ENCODE results near the gene CUL3.
"Not testable (repeated sequence)": the region's sequence is repeated elsewhere in the genome, so short reads cannot be mapped to it uniquely, and the experiment has no call there.

Gene CUL3

DNA sequence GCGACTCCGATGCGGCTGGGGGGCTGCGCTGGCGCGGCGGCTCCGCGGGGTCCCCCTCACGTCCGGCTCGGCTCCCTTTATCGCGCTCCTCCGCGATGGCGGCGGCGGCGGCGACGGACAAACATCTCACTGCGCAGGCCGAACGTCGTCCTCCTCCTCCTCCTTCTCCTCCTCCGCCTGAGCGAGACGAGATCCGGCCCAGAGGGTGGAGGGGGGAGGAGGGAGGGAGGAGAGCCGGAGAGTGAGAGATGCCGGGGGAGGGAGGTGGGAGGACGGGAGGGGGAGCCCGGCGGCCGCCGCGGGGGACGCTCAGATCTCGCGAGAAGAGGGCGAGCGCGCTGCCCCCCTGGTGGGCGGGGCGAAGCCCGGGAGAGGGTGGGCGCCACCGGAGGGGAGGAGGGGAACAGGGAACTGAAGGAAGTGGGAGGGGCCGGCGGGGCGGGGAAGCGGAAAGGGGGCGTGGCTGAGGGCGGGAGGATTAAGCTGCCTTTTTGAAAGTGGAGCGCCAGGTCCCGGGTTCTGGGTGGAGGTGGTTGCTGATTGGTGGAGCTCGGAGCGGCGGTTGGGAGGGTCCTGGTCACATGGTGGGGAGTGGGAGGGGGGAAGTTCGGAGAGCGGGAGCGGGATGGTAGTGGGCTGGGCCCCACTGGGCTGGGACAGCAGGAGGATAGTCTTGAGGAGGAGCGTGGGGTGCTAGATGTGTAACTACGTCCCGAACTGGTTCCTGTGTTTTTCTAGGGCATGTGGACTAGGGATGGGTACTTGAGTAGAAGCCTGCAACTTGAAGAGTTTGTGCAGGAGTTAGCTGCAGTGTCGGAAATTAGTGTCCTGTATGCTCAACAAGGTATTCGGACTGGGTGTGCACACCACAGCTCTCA is at the start of gene CUL3:
CUL3 (minus strand) TSS at position 153 of the 878 bp plus-strand sequence. CDS start 354 bp downstream, outside the sequence.
- peak; percentile 99 for DNase-seq (ENCODE audit: low read depth)

DNA sequence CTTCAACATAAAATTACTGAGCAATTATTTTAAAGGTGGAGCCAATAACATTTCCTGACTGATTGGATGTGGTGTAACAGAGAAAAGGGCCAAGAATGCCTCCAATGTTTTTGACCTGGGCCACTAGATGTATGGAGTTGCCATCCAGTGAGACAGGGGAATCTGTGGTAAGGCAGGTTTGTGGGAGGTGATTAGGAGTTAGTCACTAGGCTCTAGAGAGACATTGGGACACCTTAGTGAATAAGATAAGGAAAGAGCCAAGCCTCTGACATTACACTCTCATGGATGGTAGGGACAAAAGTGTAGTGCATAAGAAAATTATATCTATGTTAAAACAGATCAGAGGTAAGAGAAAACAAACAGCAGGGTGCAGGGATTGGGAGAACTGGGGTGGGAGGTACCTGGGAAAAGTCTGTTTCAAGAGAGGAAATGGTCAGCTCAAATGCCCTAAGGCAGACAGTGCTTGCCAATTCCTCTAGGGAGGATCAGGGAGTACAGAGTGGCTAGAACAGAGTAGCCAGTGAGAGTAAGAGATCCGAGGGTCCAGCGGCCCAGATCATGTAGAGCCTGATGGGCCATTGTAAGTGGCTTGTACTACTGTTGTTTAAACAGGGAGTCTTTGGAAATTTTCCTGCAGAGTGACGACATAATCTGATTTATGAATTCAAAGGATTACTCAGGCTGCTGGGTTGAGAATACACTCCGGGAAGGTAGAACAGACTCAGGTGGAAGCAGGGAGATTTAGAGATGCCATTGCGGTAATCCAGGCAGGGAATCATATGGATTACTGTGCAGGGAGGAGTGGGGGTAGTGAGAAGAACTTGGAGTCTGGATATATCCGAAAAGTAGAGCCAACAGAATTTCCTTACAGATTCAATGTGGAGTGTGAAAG is 45.7 kb upstream of the CUL3 start:
- no peak for DNase-seq (ENCODE audit: low read depth)

DNA sequence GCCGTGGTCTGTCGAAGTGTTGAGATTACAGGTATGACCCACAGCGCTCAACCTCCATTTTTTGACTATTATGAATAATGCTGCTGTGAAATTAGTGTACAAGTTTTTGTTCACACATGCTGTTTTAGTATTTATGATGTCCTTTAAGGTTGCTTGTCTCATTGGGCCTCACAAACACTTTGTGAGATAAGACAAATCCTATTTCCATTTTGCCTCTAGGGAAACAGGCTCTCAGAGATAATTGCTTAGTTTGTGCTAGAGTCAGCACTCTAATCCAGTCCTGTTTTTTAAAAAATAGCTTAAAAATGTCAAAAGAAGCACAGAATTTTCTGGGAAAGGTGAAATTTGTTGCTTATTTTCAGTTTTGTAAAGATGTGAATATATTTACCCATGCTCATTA is 43.3 kb upstream of the CUL3 start:
- no peak for DNase-seq (ENCODE audit: low read depth)

DNA sequence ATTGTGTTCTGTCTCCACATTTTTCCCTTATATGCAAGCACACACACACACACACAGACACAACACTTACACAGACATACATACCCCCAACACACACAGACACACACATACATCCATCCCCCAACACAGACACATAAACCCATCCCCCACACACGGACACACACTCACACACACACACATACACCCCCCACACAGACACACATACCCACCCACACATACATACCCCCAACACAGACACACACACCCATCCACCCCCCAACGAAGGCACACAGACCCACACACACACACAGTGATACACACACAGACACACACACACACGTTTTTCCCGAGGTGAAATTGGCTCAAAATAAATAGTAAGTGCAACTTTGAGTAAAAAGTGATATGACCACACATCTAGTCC is 41.6 kb upstream of the CUL3 start:
- DNase-seq (ENCODE audit: low read depth), result no peak

DNA sequence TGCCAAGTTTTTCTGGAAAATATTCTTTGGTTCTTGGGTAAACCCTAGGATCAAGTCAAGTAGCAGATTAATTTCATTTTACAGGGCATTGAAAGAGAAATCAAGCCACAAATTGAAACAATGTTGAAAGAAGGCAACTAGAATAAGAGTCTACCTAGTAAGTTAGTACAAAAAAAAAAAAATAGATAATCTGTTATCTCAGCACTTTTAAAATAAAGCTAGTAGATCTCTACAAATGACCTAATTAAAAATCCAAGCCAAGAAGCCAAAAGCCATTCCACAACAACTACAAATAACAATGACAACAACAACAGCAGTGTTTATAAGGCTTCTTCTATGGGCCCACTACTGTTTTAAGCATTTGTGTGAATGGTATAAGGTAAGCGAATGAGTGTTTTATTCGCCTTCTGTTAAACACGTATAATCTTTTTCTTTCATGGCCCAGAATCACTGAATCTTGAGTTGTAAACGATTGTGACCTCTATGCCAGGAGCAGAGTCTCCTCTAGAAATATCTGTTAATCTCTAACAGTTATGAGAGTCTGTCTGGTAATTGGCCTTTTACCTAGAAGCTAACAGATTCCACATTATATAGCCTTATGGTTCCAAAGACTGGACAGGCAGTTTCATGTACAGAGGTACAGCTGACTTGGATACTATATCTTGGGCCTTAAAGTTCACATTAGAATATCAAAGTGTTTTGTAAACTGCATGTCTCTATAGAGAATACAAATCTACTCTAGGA is 28.6 kb upstream of the CUL3 start:
- no peak for DNase-seq (ENCODE audit: low read depth)

DNA sequence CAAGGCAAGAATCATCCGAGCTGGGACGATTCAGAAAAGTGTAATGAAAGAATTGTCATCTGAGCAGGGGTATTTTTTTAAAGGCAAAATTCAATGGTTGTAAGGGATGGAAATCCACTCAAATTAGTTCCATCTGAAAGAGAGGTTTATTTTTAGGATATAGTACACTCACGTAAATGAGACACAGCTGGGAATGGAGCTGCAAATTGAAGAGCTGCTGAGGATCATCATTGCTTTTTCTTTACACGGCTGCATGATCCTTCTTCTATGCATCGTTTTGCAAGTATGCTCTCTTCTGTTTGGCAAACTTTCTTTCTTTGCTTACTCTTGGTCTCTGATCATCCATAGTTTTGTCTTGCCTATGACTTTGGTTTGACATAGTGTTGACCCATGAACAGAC is 27.4 kb upstream of the CUL3 start:
- no peak for DNase-seq (ENCODE audit: low read depth)

DNA sequence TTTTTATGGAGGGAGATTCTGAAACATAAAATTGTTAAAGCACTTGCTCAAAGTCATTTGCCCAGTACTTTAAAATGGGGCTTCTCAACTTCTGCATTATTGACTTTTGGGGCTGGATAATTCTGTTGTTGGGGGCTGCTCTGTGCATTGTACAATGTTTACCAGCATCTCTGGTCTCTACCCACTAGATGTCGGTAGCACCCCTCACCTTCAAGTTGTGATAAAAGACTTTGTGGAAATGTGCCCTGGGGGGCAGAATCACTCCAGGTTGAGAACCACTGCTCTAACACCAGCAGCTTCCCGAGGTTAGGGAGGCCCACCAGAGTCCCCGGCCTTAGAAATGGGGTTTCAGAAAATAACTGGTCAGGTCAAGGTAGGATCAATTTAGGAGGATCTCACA is 26.8 kb upstream of the CUL3 start:
- no peak for DNase-seq (ENCODE audit: low read depth)

DNA sequence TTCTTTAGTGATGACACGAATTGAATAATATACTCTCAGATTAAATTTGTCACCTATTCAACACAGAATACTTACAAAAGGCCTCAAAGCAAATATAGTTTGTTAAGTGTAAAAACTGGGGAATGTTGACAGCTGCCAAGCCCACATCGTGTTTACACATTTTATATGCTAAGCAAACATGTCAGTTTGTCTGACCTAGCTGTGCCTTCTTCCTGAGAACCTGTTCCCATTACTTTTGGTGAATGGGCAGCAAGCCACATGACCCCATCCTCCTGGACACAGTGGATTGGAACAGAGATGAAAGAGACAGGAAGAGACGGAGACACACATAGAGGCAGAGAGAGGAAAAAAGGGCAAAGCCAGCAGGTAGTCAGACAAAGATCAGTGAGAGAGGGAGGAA is 22.9 kb upstream of the CUL3 start:
- no peak for DNase-seq (ENCODE audit: low read depth)

DNA sequence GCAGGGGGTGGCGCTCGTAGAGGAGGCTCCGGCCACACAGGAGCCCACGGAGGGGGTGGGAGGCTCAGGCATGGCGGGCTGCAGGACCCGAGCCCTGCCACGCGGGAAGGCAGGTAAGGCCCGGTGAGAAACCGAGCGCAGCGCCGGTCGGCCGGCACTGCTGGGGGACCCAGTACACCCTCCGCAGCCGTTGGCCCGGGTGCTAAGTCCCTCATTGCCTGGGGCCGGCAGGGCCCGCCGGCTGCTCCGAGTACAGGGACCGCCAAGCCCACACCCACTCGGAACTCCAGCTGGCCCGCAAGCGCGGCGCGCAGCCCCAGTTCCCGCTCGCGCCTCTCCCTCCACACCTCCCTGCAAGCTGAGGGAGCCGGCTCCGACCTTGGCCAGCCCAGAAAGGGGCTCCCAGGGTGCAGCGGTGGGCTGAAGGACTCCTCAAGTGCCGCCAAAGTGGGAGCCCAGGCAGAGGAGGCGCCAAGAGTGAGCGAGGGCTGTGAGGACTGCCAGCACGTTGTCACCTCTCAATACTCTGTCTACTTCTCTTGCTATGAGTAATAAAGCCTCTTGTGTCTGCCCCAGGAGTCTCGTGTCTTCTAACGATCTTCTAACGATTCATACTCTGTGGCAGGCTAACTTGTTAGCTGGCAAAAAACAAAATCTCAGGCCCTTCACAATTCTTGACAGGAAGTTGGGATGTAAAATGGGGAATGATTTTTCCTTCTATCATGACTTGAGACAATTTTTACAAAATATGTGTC is 18.8 kb upstream of the CUL3 start:
- not testable (repeated sequence) for DNase-seq (ENCODE audit: low read depth)

DNA sequence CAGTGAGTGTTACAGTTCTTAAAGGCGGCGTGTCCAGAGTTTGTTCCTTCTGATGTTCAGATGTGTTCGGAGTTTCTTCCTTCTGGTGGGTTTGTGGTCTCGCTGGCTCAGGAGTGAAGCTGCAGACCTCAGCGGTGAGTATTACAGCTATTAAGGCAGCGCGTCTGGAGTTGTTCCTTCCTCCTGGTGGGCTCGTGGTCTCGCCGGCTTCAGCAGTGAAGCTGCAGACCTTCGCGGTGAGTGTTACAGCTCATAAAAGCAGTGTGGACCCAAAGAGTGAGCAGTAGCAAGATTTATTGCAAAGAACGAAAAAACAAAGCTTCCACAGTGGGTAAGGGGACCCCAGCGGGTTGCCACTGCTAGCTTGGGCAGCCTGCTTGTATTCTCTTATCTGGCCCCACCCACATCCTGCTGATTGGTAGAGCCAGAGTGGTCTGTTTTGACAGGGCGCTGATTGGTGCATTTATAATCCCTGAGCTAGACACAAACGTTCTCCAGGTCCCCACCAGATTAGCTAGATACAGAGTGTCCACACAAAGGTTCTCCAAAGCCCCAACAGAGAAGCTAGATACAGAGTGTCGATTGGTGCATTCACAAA is 17.7 kb upstream of the CUL3 start:
- DNase-seq (ENCODE audit: low read depth), result not testable (repeated sequence)

DNA sequence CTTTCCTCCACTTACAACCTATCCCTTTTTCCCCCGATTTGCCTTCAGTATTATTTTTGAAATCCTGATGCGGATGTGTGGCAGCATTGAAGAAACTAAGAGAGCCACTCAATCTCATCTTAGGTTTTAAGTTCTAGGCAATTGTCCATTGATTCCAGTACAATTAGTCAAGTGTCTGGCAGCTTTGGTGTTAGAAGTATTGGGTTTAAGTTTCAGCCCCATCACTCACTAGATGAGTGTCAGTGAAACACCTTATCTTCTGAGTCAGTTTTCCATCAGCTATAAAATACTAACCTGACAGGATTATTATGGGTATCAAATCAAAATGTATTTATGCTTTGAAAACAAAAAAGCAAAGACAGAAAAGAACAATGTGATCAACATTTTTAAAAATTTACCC is 16.8 kb upstream of the CUL3 start:
- no peak for DNase-seq (ENCODE audit: low read depth)

DNA sequence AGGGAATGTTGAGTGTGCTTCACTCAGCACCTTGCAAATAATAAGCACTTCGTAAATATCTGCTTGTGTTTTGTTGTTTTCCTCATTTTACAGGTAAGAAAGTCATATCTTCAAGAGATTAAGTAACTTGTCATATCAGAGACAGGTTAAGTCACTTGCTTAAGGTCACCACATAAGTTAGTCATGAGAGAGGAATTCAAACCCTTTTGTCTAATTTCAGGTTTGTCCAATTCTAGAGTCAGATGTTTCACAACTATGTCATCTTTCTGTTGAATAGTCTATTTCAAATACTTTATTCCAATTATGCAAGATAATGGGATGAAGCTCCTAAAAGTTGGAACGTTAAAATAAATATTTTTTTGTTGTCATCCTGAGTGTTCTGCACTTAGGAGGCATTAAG is 13.5 kb upstream of the CUL3 start:
- DNase-seq (ENCODE audit: low read depth), result no peak

DNA sequence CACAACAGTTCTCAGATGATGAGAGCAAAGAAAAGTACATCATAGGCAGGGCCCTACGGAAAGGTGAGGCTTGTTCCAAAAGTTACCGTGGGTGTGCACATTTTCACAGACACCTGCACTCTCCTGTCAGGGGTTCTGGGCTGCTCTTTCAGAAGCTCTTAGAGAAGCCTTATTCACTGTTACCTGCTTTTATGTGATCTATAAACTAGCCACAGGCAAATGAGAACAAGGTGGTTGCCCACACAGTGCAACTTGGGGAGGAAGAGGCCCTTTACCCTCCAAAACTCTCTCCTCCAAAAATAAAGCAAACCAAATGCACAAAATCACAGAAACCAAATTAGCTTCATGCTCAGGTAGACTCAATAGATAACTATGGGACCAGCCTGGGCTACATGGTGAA is 11.1 kb upstream of the CUL3 start:
- DNase-seq (ENCODE audit: low read depth), result no peak

DNA sequence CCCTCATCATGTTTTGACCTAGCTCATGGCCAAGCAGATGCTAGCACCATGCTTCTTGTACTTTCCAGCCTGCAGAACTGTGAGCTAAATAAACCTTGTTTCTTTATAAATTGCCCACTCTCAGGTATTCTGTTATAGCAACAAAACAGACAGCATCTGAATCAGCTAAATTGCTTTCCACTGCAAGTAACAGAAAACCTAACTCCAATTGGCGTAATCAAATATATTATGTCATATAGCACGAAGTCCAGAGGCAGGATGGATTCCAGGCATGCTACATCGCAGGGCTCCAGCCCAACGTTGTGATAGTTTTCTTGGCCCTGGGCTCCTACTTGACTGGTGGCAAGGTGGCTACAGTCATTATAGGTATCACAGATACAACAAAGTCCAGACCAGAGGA is 10.4 kb upstream of the CUL3 start:
- no peak for DNase-seq (ENCODE audit: low read depth)

DNA sequence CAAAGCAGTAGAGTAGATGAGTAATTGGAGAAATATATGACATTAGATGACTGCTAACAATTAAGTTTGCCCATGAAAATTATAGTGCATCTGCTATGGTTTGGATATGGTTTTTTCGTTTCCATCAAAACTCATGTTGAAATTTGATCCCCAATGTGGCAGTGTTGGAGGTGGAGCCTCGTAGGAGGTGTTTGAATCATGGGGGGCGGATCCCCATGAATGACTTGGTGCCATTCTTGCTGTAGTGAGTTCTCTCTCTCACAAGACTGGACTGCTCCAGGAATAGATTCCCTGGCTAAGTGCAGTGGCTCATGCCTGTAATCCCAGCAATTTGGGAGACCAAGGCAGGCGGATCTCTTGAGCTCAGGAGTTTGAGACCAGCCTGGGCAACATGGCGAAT is 9.7 kb upstream of the CUL3 start:
- no peak for DNase-seq (ENCODE audit: low read depth)

DNA sequence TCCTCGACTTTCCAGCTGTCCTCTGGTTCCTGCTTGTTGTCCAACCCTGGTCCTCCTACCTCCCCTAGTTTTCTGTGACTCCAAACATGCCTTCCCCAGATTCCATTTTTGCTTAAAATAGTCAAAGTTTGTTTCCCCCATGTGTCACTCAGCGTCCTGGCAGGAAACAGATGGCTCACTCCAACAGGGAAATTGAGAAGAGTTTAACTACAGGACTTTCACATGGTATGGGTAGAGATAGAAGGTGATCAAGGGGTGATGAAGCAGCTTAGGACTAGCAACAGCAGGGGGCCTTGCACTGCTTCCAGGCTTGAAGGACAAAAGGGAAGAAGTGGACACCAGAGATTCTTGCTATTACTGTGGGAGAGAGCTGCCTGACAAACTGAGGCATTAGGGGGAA is 6.1 kb upstream of the CUL3 start:
- DNase-seq (ENCODE audit: low read depth), result no peak

DNA sequence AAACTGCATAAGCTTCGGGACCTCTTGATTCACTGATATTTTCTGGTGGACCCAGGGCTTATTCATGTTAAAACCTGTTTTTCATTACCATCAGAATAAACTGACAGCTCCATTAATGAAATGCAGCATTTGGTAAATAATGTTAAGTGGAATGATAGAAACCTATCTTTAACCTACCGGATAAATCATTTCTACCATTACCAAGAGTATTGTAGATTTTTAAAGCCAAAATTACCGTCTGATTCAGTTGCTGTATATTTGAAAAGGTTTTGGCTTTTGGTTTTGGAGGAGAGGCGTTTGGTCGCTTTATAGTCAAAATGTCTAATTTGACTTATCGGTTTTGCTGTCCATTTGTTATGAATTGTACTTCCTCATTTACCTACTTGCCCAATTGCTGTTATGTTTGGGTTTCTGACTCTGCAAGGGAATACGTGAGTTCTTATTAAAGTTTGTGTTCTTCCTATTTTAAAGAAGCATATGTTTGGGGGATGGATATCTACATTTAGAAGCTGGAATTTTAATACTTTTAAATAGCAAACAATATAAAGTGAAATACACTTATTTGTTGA is 1.0 kb upstream of the CUL3 start:
- no peak for DNase-seq (ENCODE audit: low read depth)

DNA sequence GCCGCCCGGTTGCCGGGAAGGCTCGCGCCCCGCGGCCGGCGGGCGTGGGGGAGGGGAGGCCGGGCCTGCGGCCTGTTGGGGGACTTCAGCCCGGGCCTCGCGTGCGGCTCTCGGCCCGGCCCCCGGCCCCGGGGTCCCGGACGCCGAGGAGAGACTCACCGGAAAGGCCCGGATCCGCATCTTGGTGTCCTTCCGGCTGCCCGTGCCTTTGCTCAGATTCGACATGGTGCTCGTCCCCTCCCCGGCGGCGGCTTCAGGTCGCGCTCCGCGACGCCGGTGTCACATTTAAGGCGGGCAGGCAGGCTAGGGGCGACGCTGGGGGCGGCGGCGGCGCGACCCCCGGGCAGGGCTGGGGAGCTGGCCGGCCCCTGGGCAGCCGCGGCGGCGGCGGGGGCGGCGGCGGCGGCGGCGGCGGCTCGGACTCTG is 365 bp downstream of the CUL3 start:
- DNase-seq (ENCODE audit: low read depth), result peak; percentile 29

DNA sequence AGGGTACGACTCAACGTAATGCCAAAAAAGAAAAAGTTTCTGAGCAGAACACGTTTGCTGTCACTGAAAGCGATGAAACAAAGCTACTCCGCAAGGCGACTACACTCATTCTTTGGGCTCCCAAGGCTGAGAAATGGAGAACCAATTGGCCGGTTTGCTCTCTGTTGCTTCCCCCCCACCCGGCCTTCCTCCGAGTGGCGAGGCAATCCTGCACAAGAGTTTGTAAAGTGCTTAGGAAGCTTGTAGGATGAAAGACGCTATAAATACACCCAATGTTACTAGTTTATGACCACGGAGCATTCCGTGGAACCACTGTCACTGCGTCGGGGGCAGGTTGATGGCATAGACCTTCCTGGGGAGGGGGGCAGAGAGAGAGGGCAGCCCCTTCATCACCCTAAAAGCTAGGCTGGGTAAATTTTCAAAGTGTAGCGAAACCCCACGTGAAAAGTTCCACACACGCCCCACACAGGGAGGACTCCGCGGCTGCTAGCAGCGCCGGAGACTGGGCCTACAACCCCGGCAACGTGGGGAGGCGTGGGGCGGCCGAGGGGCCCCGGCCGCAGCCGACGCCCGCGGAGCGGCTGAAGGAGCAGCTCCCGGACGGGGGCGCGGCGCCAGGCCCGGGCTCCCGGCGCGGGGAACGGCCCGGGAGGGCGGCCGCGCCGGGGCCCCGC is 915 bp downstream of the CUL3 start:
- DNase-seq (ENCODE audit: low read depth), result no peak

DNA sequence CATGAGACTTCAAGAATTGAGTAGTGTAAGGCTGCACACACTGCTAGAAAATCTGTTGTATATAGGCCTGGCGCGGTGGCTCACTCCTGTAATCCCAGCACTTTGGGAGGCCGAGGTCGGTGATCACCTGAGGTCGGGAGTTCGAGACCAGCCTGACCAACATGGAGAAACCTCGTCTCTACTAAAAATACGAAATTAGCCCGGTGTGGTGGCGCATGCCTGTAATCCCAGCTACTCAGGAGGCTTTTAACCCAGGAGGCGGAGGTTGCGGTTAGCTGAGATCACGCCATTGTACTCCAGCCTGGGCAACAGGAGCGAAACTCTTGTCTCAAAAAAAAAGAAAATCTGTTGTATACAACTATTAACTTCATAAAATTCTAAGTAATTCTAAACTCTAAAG is 2.1 kb downstream of the CUL3 start:
- DNase-seq (ENCODE audit: low read depth), result not testable (repeated sequence)

Measured in stimulated activated CD4-positive, alpha-beta T cell treated with anti-CD3 and anti-CD28 coated beads, Interleukin-2, amount 100 ng/mL, for 4 hours (primary cell).